M059J (cell line): ENCODE measurements around the gene OTOP2. TPM values are rescaled to one million over a fixed set of nuclear protein-coding genes. Genes with fewer than 3 reads are reported as not detected.
"Not testable (repeated sequence)": the region's sequence is repeated elsewhere in the genome, so short reads cannot be mapped to it uniquely, and the experiment has no call there.

ENCODE experiments used
- DNase-seq: peaks from one replicate; pipeline ENCODE4 v3.0.0-alpha.2; 2012; ENCODE audit warnings: low read depth
- total RNA-seq: library from RNA; depleted of rRNA; stranded (reverse); fragments of >200 nt; shearing (Covaris generic); gene quantifications from 2 replicates; pipeline ENCODE4 v1.2.3, GENCODE V29; 2014

OTOP2 gene
- total RNA-seq, 1 experiment from 2014 or later, result not detected

- no peak for DNase-seq
Observed at GRCh38 chr17:74951680-74952421, 27.8 kb downstream of the OTOP2 start.

- DNase-seq, result no peak
Observed at GRCh38 chr17:74952431-74953133, 28.5 kb downstream of the OTOP2 start.

- DNase-seq, result no peak
Observed at GRCh38 chr17:74953134-74953687, 29.1 kb downstream of the OTOP2 start.

GRCh38 chr17:74954115-74954514 is 30.0 kb downstream of the OTOP2 start:
- no peak for DNase-seq

- no peak for DNase-seq
Observed at GRCh38 chr17:74954665-74955421, 30.8 kb downstream of the OTOP2 start.

- no peak for DNase-seq
Observed at GRCh38 chr17:74956093-74956492, 32.0 kb downstream of the OTOP2 start.

- DNase-seq, result peak; percentile 29
Observed at GRCh38 chr17:74957935-74958740, 34.1 kb downstream of the OTOP2 start.

GRCh38 chr17:74959826-74960515 is 35.9 kb downstream of the OTOP2 start:
- peak; percentile 44 for DNase-seq

GRCh38 chr17:74960570-74961342 is 36.7 kb downstream of the OTOP2 start:
- DNase-seq, result peak; percentile 47

GRCh38 chr17:74961657-74962350 is 37.7 kb downstream of the OTOP2 start:
- DNase-seq, result peak; percentile 79

- no peak for DNase-seq
Observed at GRCh38 chr17:74962622-74963394, 38.7 kb downstream of the OTOP2 start.

GRCh38 chr17:74963656-74964055 is 39.6 kb downstream of the OTOP2 start:
- no peak for DNase-seq

- DNase-seq, result no peak
Observed at GRCh38 chr17:74964246-74964761, 40.2 kb downstream of the OTOP2 start.

- DNase-seq, result no peak
Observed at GRCh38 chr17:74964988-74965622, 41.0 kb downstream of the OTOP2 start.

- no peak for DNase-seq
Observed at GRCh38 chr17:74968361-74968780, 44.3 kb downstream of the OTOP2 start.

GRCh38 chr17:74969501-74969900 is 45.4 kb downstream of the OTOP2 start:
- not testable (repeated sequence) for DNase-seq

GRCh38 chr17:74970395-74970794 is 46.3 kb downstream of the OTOP2 start:
- no peak for DNase-seq
